Omental fat pad (tissue), 4 donors: ENCODE measurements around the gene ADAMTSL5. TPM values are rescaled to one million over a fixed set of nuclear protein-coding genes. Genes with fewer than 3 reads are reported as not detected.

Source experiments
- ATAC-seq: fragments of 150-250 bp; one replicate; pipeline ENCODE4 v1.9.1; 2016; ENCODE audit warnings: mild to moderate bottlenecking, moderate library complexity; ENCODE audit not compliant: low FRiP score
- DNase-seq: peaks from one replicate; pipeline ENCODE4 v3.0.0-alpha.2; 2019; ENCODE audit warnings: low spot score
- CTCF ChIP-seq, 3 donors: fragments of 450-650 bp; IDR thresholded peaks; one replicate each; pipeline ENCODE4 v1.5.1; 2016 to 2017; ENCODE audit warnings: antibody characterized with exemption in 3 of 3, mild to moderate bottlenecking in 3 of 3, moderate library complexity in 2 of 3
- total RNA-seq, 4 donors: library from RNA; depleted of rRNA; stranded (reverse); fragments of >200 nt; gene quantifications; one replicate each; pipeline ENCODE4 v1.1.0, GENCODE V29; 2016

The ADAMTSL5 gene
- total RNA-seq, 4 donors from 2014 or later = 0.60 to 4.3 (median 0.89) TPM

- ATAC-seq = no peak
- no peak for DNase-seq
- no peak for TF ChIP-seq CTCF (IDR thresholded peaks at IDR 0.05)
These were observed 43.4 kb downstream of the ADAMTSL5 start for GRCh38 chr19:1469255-1470054.

GRCh38 chr19:1468821-1469254 lies 44.0 kb downstream of the ADAMTSL5 start:
- DNase-seq (no peak), ATAC-seq (no peak)
- no peak for TF ChIP-seq CTCF (IDR thresholded peaks at IDR 0.05)

GRCh38 chr19:1468274-1468820 lies 44.5 kb downstream of the ADAMTSL5 start:
- TF ChIP-seq CTCF (IDR thresholded peaks at IDR 0.05) = no peak
- ATAC-seq (no peak), DNase-seq (no peak)

GRCh38 chr19:1467490-1468273 lies 45.1 kb downstream of the ADAMTSL5 start:
- ATAC-seq (no peak), DNase-seq (no peak)

GRCh38 chr19:1467215-1467489 lies 45.7 kb downstream of the ADAMTSL5 start:
- ATAC-seq (no peak), DNase-seq (no peak)
- no peak for TF ChIP-seq CTCF (IDR thresholded peaks at IDR 0.05)

More at GRCh38 chr19:1467490-1468273, 45.1 kb downstream of the ADAMTSL5 start:
- TF ChIP-seq CTCF (IDR thresholded peaks at IDR 0.05) = no peak

- DNase-seq = no peak
- no peak for TF ChIP-seq CTCF (IDR thresholded peaks at IDR 0.05)
- no peak for ATAC-seq
These were observed 46.2 kb downstream of the ADAMTSL5 start for GRCh38 chr19:1466461-1467214.
